GM12865 (cell line): ENCODE measurements around the gene ATP13A3.
"Not testable (repeated sequence)": the region's sequence is repeated elsewhere in the genome, so short reads cannot be mapped to it uniquely, and the experiment has no call there.

Experiments
- DNase-seq: peaks from one replicate; pipeline ENCODE4 v3.0.0; 2010; ENCODE audit warnings: low read depth
- H3K4me3 ChIP-seq: 2 replicates; pipeline ENCODE4 v1.5.1; 2011; ENCODE audit warnings: mild to moderate bottlenecking, low read depth, low read length, control low read depth
- TF ChIP-seq, protein P1 (sequence below): IDR thresholded peaks from 2 replicates; pipeline ENCODE4 v1.5.1; 2011; ENCODE audit warnings: low read length, control low read depth, low read depth, inconsistent platforms; ENCODE audit not compliant: insufficient read depth; ENCODE audit errors: missing control alignments

The ATP13A3 gene

DNA sequence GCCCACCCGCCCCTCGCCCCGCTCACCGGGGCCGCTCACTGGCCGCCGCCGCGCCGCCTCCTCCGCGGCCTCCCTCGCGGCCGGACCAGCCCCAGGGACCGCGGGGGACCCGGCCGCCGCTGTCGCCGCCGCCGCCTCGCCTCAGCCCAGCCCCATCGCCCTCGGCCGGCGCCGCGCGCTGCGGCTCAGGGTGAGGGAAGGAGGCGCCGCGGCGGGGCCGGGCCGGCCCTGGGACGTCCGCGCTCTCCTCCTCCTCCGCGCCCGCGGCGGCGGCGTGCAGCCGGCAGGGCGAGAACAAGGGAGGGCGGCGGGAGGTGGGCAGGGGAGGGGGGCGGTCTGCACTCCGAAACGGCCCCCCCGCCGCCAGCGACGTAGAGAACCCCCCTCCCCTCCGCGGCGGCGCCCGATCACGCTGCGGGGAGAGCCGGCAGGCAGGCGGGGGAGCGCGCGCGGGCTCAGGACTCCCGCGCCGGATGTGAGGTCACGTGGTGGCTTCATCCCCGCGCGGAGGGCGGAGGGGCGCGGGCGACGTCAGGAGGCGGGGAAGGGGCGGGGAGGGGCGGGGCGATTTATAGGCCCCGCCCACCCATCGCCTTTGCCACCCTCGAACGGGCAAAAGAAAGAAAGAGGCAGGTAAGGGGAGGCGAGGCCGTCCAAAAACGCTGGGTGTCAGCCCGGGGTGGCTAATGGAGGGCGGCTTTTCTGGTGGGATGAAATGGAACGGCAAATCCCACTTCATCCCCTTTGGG is at the start of gene ATP13A3:
Gene ATP13A3, minus strand, starts transcription at position 463 of the 749 bp plus-strand sequence. CDS start 24,812 bp downstream, outside the sequence.
- TF ChIP-seq, protein P1, sequence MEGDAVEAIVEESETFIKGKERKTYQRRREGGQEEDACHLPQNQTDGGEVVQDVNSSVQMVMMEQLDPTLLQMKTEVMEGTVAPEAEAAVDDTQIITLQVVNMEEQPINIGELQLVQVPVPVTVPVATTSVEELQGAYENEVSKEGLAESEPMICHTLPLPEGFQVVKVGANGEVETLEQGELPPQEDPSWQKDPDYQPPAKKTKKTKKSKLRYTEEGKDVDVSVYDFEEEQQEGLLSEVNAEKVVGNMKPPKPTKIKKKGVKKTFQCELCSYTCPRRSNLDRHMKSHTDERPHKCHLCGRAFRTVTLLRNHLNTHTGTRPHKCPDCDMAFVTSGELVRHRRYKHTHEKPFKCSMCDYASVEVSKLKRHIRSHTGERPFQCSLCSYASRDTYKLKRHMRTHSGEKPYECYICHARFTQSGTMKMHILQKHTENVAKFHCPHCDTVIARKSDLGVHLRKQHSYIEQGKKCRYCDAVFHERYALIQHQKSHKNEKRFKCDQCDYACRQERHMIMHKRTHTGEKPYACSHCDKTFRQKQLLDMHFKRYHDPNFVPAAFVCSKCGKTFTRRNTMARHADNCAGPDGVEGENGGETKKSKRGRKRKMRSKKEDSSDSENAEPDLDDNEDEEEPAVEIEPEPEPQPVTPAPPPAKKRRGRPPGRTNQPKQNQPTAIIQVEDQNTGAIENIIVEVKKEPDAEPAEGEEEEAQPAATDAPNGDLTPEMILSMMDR: no peak
- H3K4me3 ChIP-seq: peak within 1 kb of the TSS; percentile 88
- DNase-seq: peak; percentile 97

DNA sequence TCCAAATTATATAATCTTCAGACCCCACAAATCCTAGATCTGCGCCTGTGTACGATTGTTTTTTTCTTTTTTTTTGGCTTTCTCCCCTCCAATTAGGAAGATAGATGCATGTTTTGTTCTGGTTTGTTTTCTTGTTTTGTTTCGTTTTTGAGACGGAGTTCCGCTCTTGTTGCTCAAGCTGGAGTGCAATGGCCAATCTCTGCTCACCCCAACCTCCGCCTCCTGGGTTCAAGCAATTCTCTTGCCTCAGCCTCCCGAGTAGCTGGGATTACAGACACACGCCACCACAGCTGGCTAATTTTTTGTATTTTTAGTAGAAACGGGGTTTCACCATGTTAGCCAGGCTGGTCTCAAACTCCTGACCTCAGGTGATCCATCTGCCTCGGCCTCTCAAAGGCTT is 48.4 kb upstream of the ATP13A3 start:
- H3K4me3 ChIP-seq, DNase-seq: not testable (repeated sequence)

DNA sequence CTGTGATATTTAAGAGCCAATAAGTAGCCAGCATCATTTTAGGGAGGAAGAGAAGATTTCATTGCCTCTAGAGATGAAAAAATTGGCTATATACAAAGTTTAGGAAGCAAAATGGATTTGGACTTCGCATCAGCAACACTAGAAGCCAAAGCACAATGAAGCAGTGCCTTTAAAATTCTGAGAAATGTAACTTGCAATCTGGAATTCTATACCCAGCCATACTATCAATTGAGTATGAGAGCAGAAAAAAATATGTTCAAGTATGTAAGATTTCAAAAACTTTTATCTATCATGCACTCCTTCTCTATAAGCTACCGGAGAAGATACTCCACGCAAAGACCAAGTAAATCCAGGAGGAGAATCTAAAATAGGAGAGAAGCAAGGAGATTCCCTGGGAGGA is 47.4 kb upstream of the ATP13A3 start:
- DNase-seq: no peak
- TF ChIP-seq, protein P1: no peak
- no peak overlapping the region for H3K4me3 ChIP-seq

DNA sequence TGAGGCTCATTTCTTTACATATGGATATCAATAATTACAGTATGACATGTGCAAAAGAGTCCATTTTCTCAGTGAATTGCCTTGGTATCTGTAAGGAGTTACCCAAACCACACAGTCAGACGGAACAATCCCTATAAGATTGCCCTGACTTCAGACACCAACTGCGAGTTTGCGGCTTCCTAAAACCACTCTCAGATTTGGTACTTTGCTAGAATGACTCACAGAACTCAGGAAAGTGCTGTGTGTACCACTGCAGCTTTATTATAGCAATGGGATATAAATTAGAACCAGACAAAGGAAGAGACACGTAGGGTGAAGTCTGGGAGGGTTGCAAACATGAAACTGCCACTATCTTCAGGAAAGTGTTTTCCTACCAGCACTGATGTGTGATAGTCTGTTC is 45.8 kb upstream of the ATP13A3 start:
- TF ChIP-seq, protein P1: no peak
- no peak for DNase-seq
- H3K4me3 ChIP-seq: no peak overlapping the region

DNA sequence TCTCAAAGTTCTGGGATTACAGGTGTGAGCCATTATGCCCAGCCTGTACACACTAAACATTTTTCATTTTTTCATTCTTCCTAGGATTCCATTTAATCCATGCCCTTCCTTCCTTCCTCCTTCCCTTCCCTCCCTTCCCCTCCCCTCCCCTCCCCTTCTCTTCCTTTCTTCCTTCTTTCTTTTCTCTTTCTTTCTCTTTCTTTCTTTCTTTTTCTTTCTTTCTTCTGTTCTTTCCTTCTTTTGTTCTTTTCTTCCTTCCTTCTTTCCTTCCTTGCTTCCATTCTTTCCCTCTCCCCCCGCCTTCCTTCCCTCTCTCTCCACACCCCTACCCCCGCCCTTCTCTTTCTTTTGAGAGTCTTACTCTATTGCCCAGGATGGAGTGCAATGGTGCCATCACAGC is 40.9 kb upstream of the ATP13A3 start:
- H3K4me3 ChIP-seq: no peak overlapping the region
- TF ChIP-seq, protein P1: no peak
- DNase-seq: no peak

DNA sequence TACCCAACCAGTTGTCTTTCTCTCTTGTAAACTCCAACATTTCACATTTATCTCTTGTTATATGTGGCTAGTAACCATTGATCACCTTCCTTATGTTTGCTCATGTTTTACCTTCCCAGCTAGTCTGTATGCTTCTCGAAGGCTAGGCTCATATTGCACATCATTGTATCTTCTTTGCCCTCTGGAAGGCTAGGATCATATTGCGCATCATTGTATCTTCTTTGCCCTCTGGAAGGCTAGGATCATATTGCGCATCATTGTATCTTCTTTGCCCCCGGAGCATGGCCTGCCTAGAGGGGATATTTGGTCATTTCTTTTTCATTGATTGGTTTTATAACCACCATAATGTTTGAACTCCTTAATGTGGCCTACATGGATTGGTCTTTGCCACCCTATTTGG is 39.4 kb upstream of the ATP13A3 start:
- DNase-seq: no peak
- no peak overlapping the region for H3K4me3 ChIP-seq
- TF ChIP-seq, protein P1: no peak

DNA sequence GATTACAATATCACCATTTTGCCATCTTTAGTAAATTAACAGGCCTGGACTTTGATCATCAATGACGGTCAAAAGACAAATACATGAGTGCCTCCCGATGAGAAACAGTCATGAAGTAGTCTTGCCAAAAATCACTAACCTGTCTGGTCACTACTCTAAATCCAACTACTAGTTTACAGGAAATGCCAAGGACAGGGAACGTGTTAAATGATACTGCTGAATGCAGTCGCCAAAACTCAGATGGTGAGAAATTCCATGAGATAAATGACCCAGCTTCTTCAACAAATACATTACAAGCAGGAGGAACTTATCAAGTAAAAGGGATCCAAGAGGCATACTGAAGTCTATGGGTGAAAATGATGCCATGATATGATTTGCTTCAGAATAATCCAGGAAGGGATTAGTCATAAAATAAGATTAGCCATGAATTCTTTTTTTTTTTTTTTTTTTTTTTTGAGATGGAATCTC is 35.8 kb upstream of the ATP13A3 start:
- H3K4me3 ChIP-seq: no peak overlapping the region
- no peak for DNase-seq
- TF ChIP-seq, protein P1: no peak
